MM.1S (cell line): ENCODE measurements around the gene APOH.

Source experiments
- CTCF ChIP-seq: fragments of 300-600 bp; sonication (generic); IDR thresholded peaks from 2 replicates; pipeline ENCODE4 v1.5.1; 2016; ENCODE audit warnings: antibody characterized with exemption, low read length, mixed read lengths
- EZH2 ChIP-seq: fragments of 300-600 bp; sonication (generic); optimal IDR thresholded peaks from 2 replicates; pipeline ENCODE3; 2017; ENCODE audit warnings: low read depth, mild to moderate bottlenecking, antibody characterized with exemption, low read length, mixed read lengths

- no peak for TF ChIP-seq CTCF
- TF ChIP-seq EZH2, result no peak
Observed at GRCh38 chr17:66234611-66235010, 5.4 kb upstream of the APOH start.
